Stimulated activated CD8-positive, alpha-beta memory T cell treated with anti-CD3 and anti-CD28 coated beads, Interleukin-15, amount 100 ng/mL, for 48 hours (primary cell): ENCODE data around the gene NCOA7.
"Not testable (repeated sequence)": the region's sequence is repeated elsewhere in the genome, so short reads cannot be mapped to it uniquely, and the experiment has no call there.

Experiments used
- DNase-seq, 2 donors: peaks; one replicate each; pipeline ENCODE4 v3.0.0-alpha.2; 2020; ENCODE audit warnings: low read depth in 2 of 2

Gene NCOA7

GRCh38 chr6:125867483-125867942, 76.8 kb downstream of the NCOA7 start:
- no peak for DNase-seq

GRCh38 chr6:125868252-125868651, 77.5 kb downstream of the NCOA7 start:
- no peak for DNase-seq

GRCh38 chr6:125868678-125869395, 78.1 kb downstream of the NCOA7 start:
- DNase-seq, result no peak

GRCh38 chr6:125869427-125869826, 78.7 kb downstream of the NCOA7 start:
- DNase-seq, result no peak

- DNase-seq, result no peak
Observed at GRCh38 chr6:125871365-125871764, 80.6 kb downstream of the NCOA7 start.

GRCh38 chr6:125872259-125872921, 81.6 kb downstream of the NCOA7 start:
- no peak for DNase-seq

- DNase-seq, result no peak
Observed at GRCh38 chr6:125882243-125882642, 91.5 kb downstream of the NCOA7 start.

- no peak for DNase-seq
Observed at GRCh38 chr6:125884634-125885371, 94.0 kb downstream of the NCOA7 start.

- DNase-seq, result no peak
Observed at GRCh38 chr6:125886021-125886420, 95.3 kb downstream of the NCOA7 start.

- DNase-seq, result no peak
Observed at GRCh38 chr6:125886914-125887313, 96.2 kb downstream of the NCOA7 start.

GRCh38 chr6:125887372-125887771, 96.6 kb downstream of the NCOA7 start:
- DNase-seq, result no peak

- no peak for DNase-seq
Observed at GRCh38 chr6:125888989-125889656, 98.4 kb downstream of the NCOA7 start.

GRCh38 chr6:125899726-125900182, 109.0 kb downstream of the NCOA7 start:
- DNase-seq, result no peak

GRCh38 chr6:125904871-125905270, 114.1 kb downstream of the NCOA7 start:
- DNase-seq, result peak; percentile 64 to 65

- no peak for DNase-seq
Observed at GRCh38 chr6:125906158-125906998, 115.6 kb downstream of the NCOA7 start.

GRCh38 chr6:125910527-125910926, 119.8 kb downstream of the NCOA7 start:
- DNase-seq, result no peak

- not testable (repeated sequence) for DNase-seq
Observed at GRCh38 chr6:125911051-125911451, 120.3 kb downstream of the NCOA7 start.

GRCh38 chr6:125912430-125912829, 121.7 kb downstream of the NCOA7 start:
- DNase-seq, result not testable (repeated sequence)

GRCh38 chr6:125913145-125913544, 122.4 kb downstream of the NCOA7 start:
- no peak for DNase-seq

- DNase-seq, result no peak
Observed at GRCh38 chr6:125913864-125914351, 123.1 kb downstream of the NCOA7 start.

- DNase-seq, result no peak
Observed at GRCh38 chr6:125918230-125918629, 127.5 kb downstream of the NCOA7 start.
